GM18505 (cell line): ENCODE measurements around the gene ZNF225.
"Not testable (repeated sequence)": the region's sequence is repeated elsewhere in the genome, so short reads cannot be mapped to it uniquely, and the experiment has no call there.

ENCODE experiments used
- ATAC-seq: cut with Tn5 transposase; IDR thresholded peaks from one replicate; pipeline ENCODE4 v1.9.1; 2021; ENCODE audit not compliant: unreplicated experiment
- POLR2A ChIP-seq: IDR thresholded peaks from 4 replicates; pipeline ENCODE4 v1.6.1; 2011; ENCODE audit warnings: borderline replicate concordance; ENCODE audit not compliant: insufficient read depth, insufficient read length; ENCODE audit errors: extremely low read depth

Gene ZNF225

DNA sequence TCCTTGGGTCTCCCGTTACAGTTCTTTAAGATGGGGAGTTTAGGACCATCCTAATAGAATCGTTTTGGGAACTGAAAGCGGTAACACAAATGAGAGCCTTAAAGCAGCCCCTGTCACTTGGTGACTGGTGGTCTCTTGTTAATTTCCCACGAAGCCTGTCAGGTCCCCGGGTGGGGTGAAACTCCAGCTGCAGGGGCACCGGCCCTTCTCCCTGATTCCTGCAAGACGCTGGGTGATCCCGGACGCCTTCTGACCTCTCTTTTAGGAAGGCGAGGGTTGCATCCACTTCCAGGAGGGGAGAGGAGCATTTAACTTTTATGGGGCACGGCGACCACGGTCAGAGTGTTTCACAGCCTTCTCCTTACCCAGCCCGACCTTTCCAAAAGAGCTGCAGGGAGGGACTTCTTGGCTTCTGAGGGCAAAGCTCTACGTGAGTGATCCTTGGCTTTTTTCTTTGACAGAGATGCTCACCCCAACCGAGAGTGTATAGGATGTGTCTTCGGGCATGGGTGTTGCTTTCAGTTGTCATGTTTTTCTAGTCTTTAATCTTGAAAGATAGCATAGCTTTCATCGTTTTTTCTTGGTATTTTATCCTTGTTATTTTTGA is 688 bp downstream of the ZNF225 start:
- ATAC-seq: no peak

DNA sequence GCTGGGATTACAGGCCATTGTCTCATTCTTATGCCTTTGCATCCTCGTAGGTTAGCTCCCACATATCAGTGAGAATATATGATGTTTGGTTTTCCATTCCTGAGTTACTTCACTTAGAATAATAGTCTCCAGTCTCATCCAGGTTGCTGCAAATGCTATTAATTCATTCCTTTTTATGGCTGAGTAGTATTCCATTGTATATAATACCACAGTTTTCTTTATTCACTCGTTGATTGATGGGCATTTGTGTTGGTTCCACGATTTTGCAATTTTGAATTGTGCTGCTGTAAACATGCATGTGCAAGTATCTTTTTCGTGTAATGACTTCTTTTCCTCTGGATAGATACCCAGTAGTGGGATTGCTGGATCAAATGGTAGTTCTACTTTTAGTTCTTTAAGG is 8.0 kb downstream of the ZNF225 start:
- ATAC-seq: not testable (repeated sequence)

More for the DNA sequence above, 688 bp downstream of the ZNF225 start:
- no peak for TF ChIP-seq POLR2A

DNA sequence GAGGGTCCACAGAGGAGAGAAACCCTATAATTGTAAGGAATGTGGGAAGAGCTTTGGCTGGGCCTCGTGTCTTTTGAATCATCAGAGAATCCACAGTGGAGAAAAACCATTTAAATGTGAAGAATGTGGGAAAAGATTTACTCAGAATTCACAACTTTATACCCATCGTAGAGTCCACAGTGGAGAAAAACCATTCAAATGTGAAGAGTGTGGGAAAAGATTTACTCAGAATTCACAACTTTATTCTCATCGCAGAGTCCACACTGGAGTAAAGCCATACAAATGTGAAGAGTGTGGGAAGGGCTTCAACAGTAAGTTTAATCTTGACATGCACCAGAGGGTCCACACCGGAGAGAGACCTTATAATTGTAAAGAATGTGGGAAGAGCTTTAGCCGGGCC is 18.8 kb downstream of the ZNF225 start:
- ATAC-seq: no peak
- no peak for TF ChIP-seq POLR2A

DNA sequence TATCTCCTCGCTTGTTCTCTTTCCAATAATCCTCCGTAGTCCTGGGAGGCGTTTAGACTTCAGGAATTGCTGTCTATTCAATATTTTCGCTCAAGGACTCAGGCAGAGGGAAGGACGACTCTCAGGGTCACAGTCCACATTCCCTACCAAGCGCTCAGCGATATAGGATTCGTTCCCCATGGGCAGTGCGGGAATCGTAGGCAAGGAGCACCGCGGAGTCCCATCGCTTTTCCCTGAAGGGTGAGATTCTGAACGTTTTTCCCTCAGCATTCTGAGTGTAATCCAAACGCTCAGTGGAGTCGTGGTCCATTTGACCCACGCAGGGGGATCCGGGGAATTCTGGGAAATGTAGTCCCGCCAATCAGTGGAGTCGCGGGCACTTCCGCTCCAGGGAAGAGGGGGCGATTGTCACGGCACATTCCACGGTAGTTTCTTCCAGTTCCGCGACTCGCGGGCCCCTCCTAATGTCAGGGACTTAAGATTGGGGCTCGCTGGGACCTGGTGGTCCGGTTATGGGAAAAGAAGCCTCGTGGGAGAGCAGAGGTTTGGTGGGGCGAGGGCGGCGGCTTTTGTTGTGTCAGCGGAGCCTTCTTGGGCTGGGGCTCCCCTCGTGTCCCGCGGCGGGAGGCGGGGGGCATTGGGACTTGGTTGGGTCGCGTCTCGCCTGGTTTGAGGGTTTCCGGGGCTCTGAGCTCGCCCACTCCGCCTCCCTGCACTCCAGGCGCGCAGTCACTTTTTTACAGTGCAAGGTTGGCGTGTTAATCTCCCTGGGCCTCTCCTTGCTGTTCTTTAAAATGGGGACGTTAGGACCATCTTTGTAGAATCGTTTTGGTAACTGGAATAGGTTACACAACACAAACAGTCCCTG is 28.2 kb downstream of the ZNF225 start, which contains the start of gene ZNF234:
Gene ZNF234 (plus strand): TSS at position 364 of the 868 bp plus-strand sequence. CDS start 3,079 bp downstream, outside the sequence.
- ATAC-seq: peak; percentile 84
- peak; percentile 68 for TF ChIP-seq POLR2A

DNA sequence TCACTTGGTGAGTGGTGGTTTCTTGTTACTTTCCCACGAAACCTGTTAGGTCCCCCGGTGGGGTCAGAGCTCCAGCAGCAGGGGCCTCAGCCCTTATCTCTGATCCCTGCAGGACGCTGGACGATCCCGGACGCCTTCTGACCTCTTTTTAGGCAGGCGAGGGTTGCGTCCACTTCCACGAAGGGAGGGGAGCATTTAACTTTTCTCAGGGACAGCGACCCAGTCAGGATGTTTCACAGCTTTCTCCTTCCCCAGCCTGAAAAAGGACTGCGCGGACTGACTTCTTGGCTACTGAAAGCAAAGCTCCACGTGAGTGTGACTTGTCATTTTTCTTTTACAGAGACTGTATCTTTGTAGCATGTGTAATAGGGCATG is 28.8 kb downstream of the ZNF225 start:
- no peak for ATAC-seq
- no peak for TF ChIP-seq POLR2A

DNA sequence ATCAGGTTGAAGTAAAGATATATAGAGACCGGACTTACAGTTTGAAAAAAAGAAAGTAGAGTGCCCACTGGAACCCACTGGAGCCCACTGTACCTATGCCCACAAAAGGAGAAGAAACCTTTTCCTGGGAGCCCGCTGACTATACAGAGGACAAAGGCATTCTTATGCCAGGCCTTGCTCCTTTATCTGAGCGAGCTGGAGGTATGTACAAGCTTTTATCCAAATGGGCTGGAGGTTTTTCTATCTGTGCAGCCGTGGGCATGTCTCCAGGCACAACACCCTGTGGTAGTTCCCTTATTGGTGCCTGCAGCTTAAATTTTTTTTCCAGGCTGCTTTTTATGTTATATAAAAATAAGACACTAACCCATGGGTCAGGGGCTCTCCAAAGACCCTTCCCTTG is 36.6 kb downstream of the ZNF225 start:
- no peak for ATAC-seq
- no peak for TF ChIP-seq POLR2A

DNA sequence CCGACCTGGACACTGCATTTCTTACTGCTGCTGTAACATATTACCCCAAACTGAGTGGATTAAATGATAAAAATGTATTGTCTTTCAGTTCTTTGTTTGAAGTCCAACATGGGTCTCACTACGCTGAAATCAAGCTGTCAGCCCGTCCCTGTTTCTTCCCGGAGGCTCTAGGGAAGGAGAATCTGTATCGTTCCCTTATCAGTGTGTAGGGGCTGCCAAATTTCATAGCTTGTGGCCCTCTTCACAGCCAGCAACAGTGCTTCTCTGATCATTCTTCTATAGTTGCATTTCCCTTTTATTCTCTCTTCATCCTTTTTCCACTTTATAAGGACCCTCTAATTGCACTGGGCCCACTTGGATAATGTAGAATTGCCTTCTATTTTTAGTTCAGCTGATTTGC is 38.3 kb downstream of the ZNF225 start:
- ATAC-seq: no peak
- no peak for TF ChIP-seq POLR2A

DNA sequence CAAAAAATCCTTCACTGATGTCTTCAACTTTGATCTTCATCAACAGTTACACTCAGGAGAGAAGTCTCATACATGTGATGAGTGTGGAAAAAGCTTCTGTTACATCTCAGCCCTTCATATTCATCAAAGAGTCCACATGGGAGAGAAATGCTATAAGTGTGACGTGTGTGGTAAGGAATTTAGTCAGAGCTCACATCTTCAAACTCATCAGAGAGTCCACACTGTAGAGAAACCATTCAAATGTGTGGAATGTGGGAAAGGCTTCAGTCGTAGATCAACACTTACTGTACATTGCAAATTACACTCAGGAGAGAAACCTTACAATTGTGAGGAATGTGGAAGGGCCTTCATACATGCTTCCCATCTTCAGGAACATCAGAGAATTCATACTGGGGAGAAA is 43.3 kb downstream of the ZNF225 start:
- no peak for ATAC-seq
- no peak for TF ChIP-seq POLR2A

DNA sequence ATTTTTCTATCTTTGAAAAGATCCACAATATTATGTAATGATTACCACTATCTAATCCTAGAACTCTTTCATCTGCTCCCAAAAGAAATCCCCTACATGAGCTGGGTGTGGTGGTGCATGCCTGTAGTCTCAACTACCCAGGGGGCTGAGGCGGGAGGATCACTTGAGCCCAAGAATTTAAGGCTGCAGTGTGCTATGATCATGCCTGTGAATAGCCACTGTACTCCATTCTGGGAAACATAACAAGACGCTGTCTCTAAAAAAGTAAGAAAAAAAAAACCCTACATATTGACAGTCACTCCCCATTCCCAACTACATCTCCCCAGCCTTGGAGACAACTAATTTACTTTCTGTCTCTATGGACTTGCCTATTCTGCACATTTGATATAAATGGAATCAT is 50.6 kb downstream of the ZNF225 start:
- TF ChIP-seq POLR2A: no peak
- no peak for ATAC-seq

DNA sequence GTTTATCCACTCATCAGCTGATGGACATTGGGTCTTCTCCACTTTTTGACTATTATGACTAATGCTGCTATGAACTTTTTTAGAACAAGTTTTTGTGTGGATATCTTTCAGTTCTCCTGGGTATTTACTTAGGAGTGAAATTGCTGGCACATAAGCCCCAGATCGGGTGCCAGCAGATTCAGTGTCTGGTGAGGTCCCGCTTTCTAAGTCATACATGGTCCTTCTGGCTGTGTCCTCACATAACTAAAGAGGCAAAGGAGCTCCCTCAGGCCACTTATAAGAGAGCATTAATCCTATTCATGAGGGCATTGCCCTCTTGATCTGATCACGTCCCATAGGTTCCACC is 51.1 kb downstream of the ZNF225 start:
- ATAC-seq: no peak
- TF ChIP-seq POLR2A: no peak

DNA sequence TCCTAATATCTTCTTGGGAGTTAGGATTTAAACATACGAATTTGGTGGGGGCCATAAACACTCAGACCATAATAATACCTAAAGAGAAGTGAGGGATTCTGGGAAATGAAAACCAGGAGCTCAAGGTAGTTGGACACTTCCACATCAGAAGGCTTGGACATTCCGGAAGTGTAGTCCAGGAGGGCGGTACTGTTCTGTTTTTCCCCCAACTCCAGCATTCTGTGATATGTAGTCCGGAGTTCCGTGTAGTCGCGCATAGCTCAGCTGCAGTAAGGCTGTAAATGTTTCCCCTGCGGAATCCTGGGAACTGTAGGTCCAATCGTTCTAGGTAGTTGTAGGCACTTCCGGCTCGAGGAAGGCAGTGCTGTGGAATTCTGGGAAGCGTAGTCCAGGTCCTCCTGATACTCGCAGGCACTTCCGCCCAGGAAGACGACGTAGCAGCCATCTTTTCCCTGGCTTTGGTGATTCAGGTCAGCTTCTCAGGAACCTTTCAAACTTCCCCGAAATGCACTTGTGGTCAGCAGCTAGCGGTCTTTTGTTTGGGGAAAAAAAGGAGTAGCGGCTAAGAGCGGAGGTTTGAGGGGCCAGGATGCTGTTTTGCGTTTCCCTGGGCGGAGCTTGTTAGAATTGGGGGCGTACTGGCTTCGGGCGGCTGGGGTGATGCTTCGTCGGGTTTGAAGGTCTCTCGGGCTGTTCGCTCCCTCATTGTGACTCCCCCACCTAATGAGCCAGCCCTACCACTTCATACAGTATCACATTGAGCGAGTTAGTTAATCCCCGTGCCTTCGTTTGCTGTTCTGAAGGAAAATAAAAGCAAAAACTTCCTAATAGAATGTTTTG is 51.7 kb downstream of the ZNF225 start, which contains the start of gene ZNF226:
Gene ZNF226 (plus strand): TSS at position 428 of the 840 bp plus-strand sequence. CDS start 4,981 bp downstream, outside the sequence.
- peak; percentile 82 for ATAC-seq
- peak; percentile 83 for TF ChIP-seq POLR2A

DNA sequence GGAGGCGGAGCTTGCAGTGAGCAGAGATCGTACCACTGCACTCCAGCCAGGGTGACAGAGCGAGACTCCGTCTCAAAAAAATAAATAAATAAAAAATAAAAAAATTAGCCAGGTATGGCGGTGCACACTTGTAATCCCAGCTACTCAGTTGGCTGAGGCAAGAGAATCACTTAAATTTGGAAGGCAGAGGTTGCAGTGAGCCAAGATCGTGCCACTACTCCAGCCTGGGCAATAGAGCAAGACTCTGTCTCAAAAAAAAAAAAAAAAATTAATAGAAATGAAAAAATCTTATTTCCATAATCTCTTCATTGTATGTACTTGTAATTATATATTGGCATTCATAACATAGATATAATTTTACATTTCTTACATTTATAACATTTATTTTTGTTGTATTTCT is 57.5 kb downstream of the ZNF225 start:
- not testable (repeated sequence) for ATAC-seq

DNA sequence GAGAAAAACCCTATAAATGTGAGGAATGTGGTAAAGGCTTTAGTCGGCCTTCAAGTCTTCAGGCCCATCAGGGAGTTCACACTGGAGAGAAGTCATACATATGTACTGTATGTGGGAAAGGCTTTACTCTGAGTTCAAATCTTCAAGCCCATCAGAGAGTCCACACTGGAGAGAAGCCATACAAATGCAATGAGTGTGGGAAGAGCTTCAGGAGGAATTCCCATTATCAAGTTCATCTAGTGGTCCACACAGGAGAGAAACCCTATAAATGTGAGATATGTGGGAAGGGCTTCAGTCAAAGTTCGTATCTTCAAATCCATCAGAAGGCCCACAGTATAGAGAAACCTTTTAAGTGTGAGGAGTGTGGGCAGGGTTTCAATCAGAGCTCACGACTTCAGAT is 63.4 kb downstream of the ZNF225 start:
- no peak for ATAC-seq
- TF ChIP-seq POLR2A: no peak
